HG02970 (cell line): ENCODE data around the gene ENOX1.

ENCODE experiments used
- ATAC-seq: cut with Tn5 transposase; IDR thresholded peaks from one replicate; pipeline ENCODE4 v1.9.1; 2021; ENCODE audit warnings: mild to moderate bottlenecking, moderate library complexity, moderate number of reproducible peaks; ENCODE audit not compliant: unreplicated experiment, low FRiP score

The ENOX1 gene

DNA sequence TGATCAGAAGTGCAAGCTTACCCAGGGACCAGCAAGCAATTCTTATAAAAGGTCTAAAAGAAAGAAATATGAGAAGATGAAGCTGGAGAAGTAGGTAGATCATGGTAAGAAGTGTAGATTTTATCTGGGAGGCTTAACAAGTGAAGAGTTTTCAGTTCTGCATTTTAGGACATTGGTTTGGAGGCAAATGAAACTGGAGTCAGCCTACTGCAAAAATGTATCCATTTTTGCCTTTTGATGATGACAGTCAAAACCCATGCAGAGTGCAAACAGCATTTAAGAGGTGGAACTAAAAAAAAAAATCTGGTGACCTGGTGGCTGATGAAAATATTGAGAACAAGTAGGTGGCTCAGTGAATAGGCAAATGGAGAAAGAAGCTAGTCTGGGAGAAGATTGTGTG is 546.5 kb downstream of the ENOX1 start:
- no peak for ATAC-seq

DNA sequence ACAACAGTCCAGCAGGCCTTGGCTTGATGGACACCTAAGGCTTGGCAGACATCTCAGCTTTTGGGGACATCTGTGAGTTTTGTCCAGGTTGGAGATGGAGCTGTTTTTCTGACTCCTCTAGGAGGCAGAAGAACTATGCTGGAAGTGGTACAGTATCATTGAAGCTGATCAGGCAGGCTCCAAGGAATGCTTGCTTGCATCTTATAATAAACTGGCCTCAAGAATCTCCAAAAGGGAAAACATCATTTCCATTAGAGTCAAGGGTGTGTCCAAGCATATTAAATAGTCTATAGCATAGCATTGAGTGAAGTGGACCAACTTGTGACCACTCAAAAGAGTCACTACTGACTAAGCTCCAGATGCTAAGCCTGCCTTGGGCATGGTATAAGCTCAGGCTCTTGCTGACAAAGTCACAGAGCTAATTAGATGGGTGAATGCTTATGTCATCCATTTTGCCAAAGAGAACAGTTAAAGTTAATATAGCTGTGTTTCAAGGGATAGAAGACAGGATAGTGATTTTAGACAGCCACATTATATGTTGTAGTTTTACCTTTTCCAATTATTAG is 547.4 kb downstream of the ENOX1 start:
- ATAC-seq: no peak

DNA sequence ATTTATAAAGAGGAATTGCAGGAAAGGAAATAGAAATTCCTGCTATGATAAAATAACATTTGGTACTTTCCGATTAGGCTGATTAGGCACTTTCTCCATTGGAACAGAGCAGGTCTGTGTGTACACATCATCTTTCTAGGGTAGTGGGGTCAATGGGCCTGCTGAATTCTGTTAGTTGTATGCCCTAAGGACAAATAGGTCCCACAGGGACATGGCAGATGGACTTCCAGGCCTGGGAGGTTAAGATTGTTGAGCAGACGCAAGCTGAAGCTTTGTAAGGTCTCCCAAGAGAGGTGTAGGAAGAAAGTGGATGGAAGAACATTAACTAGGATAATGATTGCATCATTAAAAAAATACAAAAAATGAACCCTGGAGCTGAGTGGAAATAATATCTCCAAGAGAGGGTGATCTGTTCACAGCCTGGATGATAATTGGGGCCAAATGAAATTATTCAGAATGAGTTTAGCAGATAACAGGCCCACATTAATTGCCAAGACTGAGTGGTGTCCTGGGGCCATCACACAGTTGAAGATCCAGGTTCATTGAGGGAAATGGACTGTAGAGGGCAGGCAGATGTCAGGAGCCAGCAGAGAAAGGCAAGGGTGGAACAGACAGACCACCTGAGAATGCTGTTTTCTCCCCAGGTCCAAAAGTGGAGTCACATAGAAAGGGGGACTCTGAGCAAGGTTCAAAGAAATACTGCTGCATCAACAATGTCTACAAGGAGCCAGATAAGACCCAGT is 548.3 kb downstream of the ENOX1 start:
- no peak for ATAC-seq

DNA sequence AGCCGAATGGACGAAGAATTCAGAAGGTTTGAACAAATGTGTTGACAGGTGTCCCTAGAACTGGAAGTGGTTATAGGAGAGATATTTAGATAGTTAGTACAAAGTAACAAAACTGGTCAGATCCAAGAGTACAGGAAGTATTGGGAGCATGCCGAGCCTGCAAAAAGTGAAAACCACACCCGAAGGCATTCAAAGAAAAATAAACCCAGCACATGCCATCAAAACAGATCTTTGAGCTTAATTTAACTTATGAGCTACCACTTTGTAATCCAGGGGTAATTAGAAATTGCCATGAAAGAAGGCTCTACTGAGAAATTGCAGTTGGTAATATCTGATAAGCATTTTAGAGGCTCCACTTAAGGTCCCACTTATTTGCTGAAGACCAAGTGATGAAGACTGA is 549.2 kb downstream of the ENOX1 start:
- no peak for ATAC-seq

DNA sequence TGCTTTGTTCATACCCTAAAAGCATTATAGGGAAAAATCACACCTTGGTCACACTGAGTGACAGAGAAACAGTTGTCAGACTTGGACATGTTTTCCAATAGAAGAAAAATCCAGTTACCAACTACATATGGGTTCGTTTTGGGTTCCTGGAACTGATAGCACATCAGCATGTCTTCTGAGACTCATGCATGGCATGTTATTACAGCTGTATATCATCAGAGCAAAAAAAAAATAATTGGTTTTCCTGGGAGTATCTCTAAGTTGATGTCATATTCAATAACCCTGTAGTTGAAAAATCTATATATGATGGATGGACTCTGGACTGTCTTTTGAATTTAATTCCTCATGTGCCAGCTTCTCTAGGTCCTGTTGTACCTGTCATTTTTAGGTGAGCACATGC is 551.7 kb downstream of the ENOX1 start:
- no peak for ATAC-seq

DNA sequence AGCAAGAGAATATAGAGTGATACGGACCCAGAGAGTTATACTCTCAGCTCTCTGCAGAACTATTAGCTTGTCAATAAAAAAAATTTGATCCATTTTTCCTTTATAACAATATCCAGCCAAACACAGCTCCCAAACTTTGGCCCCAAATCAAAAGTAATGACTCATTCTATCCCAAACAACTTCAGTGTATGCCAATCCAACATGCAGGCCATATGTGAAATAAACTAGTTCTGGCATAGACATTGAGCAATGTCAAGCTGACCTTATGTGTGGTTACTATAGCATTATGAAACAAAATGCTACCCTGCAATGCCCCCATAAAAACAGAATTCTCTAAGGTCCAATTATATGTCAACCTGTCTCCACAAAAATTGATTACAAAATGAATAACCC is 553.9 kb downstream of the ENOX1 start:
- ATAC-seq: no peak

DNA sequence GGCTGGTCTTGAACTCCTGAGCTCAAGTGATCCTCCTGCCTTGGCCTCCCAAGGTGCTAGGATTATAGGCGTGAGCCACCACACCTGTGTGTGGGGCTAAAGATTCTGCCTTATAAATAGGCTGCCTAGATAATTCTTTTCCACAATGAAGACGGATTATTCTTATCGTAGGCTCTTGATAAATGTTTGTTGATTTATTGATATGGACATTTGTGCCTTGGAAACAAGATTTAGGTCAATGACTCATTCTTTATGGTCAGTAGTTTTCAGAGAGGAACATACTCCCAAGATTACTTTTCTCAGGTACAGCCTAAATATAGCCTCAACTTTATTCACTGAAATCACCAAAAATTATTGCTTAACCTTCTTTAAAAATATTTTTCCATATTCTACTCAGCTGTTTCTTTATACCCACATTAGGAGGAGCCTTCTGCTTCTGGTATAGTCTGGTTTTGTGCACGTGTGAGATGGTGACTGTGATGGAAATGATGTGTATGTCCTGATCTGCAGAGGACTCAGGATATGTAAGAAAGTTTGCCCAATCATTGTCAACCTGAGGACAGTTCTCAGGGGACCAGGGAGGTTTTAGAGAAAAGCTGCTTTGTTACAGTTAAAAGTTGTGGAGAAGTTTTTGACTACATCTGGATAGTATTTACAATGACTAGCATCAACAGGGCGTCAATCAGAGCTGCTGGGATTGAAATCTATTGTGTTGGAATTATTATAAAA is 554.5 kb downstream of the ENOX1 start:
- no peak for ATAC-seq

DNA sequence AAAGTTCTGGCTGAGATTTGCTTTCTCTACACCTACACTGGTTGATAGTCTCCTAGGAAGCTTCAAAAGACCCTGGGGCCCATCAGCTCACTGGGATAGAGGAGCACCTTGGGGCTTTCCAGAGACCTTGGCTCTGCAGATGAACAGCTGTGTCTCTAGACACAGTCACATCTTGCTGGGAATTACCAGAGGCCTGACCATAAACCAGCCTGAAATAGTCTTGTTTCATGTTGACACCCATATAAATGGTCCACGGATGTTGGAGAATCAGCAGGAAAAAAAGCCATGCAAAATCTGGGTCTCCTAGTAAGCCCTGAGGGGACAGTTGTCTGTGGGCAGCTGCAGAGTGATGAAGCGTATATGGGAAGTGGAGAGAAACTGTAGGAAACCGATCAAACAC is 555.8 kb downstream of the ENOX1 start:
- ATAC-seq: no peak

DNA sequence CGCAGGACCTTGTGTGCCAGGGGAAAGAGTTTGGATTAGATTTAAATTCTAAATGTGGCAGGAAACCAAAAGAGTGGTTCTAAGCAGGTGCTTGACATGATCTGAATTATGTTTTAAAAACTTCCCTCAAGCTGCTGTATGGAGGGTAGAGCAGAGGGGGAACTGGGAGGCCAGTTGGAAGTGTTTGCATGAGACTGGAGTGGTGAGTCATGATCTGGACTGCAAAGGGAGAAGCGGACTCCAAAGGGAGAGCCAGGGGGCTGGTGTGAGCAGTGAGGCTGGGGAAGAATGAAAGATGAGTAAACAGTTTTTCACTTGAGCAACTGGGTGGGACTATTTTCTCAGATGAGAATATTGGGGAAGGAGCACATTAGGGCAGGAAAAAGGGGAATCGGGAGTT is 557.3 kb downstream of the ENOX1 start:
- ATAC-seq: no peak

DNA sequence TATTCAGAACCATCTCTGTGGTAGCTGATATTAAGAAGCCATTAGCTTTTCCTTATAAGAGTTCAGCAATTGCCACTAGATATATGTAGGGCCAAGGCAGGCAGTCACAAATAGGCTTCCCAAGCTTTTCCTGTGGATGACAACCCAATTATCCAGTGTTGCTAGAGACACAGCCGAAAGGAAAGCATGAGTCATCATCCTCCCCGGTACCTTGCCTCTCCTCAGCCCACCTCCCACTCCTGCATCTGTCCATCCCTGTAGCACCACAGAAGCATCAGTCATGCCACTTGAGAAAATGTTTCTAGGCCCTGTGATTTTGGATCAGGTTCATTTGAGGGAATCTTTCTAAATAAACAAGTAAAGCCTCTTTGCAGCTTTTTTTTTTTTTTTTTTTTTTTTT is 559.1 kb downstream of the ENOX1 start:
- no peak for ATAC-seq

DNA sequence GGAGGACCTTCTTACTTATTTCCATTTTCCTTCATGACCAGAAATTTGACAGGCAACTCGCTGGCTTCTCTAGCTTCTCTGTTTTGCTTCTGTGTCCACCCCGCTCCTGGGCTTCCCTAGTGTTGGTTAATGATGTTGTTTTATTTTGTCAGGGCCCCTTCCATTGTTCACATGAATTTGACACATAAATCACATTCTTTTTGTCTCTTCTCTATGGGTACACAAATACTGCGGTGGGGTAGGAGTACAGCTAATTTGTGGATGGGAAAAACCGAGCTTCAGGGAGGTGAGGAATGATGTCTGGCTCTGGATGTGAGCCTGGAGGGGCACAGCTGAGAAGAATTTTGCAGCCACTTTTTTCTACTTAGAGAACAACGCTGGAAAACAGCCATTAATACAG is 563.6 kb downstream of the ENOX1 start:
- no peak for ATAC-seq

DNA sequence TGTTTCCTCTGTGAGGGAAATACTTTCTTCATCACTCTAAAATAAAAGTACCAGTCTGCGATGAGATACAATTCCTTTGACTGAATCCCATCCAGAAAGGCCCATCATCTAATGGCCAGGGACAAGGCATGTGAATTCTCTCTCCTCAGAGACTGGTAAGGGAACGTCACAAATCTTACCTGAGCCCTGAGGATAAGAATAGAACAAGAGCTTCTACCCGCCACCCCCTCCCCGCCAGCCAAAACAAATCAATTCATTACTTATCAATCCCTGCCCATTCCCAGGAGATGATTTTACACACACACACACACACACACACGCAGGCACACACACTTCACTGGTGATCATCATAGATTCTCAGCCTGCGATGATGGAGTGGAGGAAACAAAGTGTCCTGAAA is 564.7 kb downstream of the ENOX1 start:
- no peak for ATAC-seq

DNA sequence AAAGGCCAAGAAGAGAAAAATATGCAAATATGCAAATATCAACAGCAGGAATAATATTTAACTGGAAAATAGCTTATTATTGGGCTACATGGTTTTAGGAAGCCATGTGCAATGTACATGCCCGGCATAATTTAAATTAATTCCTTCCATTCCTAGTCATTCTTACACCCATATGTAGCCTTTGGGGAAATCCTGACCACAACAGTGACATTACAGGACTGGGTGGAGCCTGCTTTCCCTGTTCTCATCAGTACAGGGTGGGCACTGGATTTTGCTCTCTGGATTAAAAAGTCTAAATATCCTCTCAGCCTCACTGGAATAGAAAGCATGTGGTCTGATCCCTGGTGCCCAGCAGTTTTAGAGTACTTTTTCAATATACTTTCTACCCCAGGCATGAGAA is 565.2 kb downstream of the ENOX1 start:
- ATAC-seq: no peak

DNA sequence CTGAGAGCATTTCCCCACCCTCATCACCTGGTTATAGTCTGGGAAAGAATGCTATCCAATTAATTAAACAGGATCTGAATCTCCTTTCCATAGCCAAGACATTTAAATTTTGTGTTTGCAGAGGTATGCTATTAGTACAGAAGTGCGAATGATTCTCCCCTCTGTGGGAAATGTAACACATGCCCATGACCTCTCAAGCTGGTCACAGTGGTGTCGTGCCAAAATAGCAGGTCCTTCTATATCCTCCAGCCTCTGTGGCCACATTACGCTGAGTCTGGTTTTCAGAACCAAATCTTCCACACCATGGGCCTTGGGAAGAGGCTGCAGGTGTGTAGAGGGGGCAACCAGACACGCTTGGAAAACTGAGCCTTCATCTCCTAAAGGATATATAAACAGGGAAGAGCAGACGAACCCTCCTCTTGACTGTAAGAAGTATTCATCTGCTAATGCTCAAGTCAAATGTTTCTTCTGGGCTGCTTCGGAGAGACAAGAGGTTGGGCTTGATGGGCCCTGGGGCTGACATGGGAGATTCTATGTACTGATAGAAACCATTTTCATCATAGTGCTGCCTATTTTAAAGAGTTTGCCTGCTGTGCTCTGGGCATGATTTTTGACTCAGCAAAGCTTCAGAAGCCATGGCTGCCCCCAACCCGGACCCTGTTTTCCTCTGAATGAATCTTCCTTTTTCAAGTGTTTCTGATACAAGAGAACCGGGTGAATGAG is 565.7 kb downstream of the ENOX1 start:
- ATAC-seq: no peak

DNA sequence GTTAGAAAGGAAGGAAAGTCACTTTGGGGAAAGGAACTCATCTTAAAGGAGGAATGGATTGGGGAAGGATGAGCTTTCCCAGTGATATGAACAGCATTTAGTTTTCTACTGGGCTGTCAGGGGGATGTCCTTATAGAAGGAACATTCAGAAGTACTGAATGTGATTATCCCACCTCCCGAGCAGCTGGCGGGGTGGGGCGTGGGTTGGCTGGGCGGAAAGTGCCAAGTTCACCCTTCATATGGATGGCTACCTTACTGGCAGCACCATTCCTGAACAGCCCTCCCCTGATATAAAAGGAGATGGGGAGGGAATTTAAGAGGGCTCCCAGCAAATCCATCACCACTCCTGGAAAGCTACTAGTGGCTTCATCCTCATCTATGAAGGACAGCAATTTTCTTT is 572.6 kb downstream of the ENOX1 start:
- no peak for ATAC-seq

DNA sequence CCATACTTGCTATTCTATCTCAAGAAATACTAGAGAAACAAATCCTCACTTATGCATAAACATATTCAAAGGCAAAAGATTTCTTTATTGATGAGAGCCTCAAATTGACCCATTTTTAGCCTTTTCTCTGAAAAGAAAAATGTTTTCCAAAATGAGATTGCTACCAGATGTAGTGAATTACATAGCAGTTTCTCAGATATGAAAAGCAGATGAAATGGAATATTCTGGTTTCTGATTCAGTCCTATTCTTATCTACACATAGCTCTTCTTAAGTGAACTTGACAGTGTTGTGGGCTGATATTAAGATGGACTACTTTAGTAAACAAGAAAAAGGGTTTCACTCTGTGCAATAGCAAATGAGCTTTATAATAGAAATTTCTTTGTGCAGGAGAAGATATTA is 579.9 kb downstream of the ENOX1 start:
- ATAC-seq: no peak

DNA sequence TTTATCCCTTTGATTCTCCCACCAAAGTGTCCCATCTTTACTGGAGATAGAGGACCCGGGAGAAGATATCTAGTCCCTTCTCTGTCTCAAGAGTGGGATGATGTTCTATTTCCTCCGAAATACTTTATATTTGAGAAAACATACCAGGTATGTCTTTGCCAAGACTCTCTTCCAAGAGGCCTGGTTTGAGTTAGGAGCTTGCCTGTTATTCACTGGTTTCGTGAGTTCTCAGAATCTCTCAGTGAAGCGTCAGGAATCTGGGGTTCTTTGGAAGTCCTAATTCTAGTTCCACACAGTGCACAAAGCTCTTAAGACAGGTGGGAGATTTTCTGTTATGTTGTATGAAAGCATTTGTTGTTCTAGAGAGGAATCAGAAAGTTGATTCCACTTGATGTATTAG is 581.4 kb downstream of the ENOX1 start:
- ATAC-seq: no peak

DNA sequence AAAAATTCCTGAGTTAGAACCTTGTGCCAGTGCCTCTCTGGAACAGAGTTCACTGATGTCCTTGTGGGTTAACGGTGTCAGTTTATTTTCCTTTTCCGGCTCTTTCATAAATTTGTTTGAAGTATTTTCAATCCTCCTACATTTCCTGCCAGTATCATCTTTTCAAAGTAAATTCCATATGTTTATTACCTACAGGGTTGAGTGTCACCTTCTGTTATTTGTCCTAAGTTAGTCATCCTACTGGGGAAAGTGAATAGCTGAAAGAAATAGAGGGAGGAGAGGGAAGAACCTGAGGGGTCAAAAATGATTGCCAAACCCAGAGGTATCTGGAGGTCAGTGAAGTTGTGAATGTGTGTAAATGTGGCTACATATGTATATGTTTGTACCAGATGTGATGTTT is 582.2 kb downstream of the ENOX1 start:
- no peak for ATAC-seq

DNA sequence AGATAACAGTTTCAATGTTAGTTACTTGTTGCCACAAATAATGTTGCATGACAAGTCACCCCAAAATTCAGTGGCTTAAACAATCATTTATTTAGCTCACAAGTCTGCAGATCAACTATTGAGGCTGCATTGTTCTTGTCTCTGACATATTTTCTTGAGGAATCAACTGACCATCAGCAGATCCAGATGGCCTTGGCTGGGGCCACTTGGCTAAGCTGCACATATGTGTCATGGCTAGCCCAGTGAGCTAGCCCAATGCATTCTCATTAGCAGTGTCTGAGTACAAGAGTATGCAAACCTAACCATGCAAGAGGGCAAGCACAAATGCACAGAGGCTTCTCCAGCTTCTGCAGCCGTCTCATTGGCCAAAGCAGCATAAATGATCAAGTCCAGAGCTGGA is 583.0 kb downstream of the ENOX1 start:
- ATAC-seq: no peak

DNA sequence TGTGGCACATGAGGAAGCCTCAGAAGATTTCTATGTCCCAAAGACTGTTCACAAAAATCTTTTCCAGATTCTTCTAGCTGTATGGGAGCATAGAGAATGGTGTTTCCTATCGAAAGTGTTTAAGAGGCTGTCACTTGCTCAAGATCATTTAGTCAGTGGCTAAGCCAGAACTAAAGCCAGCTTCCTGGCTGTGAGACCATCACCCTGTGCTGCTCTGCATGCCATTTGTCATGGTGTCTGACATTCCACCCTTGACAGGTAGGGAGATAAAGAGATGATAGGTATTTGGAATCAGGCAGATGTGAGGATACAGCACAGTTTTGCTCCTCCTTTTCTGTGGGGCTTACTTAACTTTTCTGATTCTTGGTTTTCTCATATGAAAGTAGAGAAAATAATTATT is 586.0 kb downstream of the ENOX1 start:
- no peak for ATAC-seq

DNA sequence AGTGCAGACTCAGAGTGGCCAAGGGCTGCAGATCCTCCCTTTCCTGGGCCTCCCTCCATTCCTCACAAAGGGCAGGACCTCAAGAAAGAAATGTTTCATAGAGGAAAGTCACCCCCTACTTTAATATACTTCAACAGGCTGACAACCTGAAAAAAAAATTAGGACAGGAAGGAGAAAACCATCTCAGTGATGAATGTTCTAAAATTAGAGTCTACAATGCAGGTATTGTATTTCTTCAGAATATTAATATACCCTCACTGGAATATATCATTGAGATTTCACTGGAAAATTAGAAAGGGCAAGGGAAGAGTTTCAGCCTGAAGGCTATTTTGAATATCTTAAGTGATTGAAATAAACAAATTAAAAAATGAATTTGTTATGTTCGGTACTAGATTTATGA is 586.5 kb downstream of the ENOX1 start:
- no peak for ATAC-seq
